ENCODE measurements around the gene NTS. TPM values are rescaled to one million over a fixed set of nuclear protein-coding genes. Genes with fewer than 3 reads are reported as not detected.

Gene NTS
- total RNA-seq, 1 donor from 2014 or later, result not detected

Other genes starting within 250 kb of the NTS start
- not detected in 2 replicates for gene RASSF9, start 37.9 kb upstream of the NTS start, total RNA-seq